H1 (cell line): ENCODE results near the gene TSEN34. TPM values are rescaled to one million over a fixed set of nuclear protein-coding genes. Genes with fewer than 3 reads are reported as not detected.

Source experiments
- BRCA1 ChIP-seq: IDR thresholded peaks from 2 replicates; pipeline ENCODE4 v1.6.1; 2012; ENCODE audit warnings: low read depth, low read length, improper control_type of control experiment
- CHD7 ChIP-seq: fragments of 300-600 bp; sonication (generic); IDR thresholded peaks from 2 replicates; pipeline ENCODE4 v1.7.1; 2012; ENCODE audit warnings: low read length, moderate library complexity, mild to moderate bottlenecking, inconsistent platforms; ENCODE audit not compliant: insufficient replicate concordance
- CREB1 ChIP-seq: IDR thresholded peaks from 2 replicates; pipeline ENCODE4 v1.6.1; 2012; ENCODE audit warnings: inconsistent platforms
- CTCF ChIP-seq, 3 experiments: IDR thresholded peaks; 1 replicate in 2 of 3; 2 replicates in 1 of 3; pipeline versions ENCODE4 v1.5.1 to v1.6.1; 2011; ENCODE audit warnings: low read length in 3 of 3, mild to moderate bottlenecking in 3 of 3, inconsistent platforms in 2 of 3, low read depth in 1 of 3, moderate library complexity in 1 of 3; ENCODE audit not compliant: insufficient read depth in 1 of 3; ENCODE audit errors: control extremely low read depth in 1 of 3
- HDAC2 ChIP-seq, 2 experiments: fragments of 300-600 bp in 1 of 2; sonication (generic) in 1 of 2; IDR thresholded peaks; 2 replicates each; pipeline ENCODE4 v1.6.1; 2011 to 2012; ENCODE audit warnings: low read depth in 2 of 2, low read length in 2 of 2, mild to moderate bottlenecking in 2 of 2, moderate library complexity in 2 of 2, borderline replicate concordance in 1 of 2, inconsistent platforms in 1 of 2
- KDM4A ChIP-seq: IDR thresholded peaks from one replicate; pipeline ENCODE4 v1.7.1; 2012; ENCODE audit warnings: low read depth, mild to moderate bottlenecking, moderate library complexity, low read length, inconsistent platforms; ENCODE audit not compliant: severe bottlenecking
- MAX ChIP-seq: IDR thresholded peaks from 2 replicates; pipeline ENCODE4 v1.6.1; 2012; ENCODE audit warnings: inconsistent platforms
- POLR2A ChIP-seq, 2 experiments: IDR thresholded peaks; 1 replicate in 1 of 2; 2 replicates in 1 of 2; pipeline ENCODE4 v1.6.1; 2011; ENCODE audit warnings: low read depth in 2 of 2, low read length in 2 of 2, mild to moderate bottlenecking in 2 of 2; ENCODE audit errors: control extremely low read depth in 1 of 2
- polyA plus RNA-seq, 7 experiments: library from polyadenylated mRNA; depleted of rRNA in 3 of 7; stranded (reverse) in 5 of 7; unstranded in 2 of 7; fragments of >200 nt in 5 of 7; fragments of 200-250 nt in 2 of 7; gene quantifications; 1 replicate in 5 of 7; 2 replicates in 1 of 7; 4 replicates in 1 of 7; pipeline versions ENCODE4 v1.2.1 to v1.2.3, GENCODE V29; 2011 to 2013; ENCODE audit warnings: missing spikeins in 2 of 7, mixed read lengths in 2 of 7
- total RNA-seq: library from RNA; stranded (reverse); fragmentation: NEBNext Ultra II Directional; extraction: Animal tissue kit (Norgen Biotek cat#: 25700); gene quantifications from 2 replicates; pipeline ENCODE4 v1.2.1, GENCODE V29; 2021

Gene TSEN34
- total and polyA plus RNA-seq, 2 of the 8 experiments (the other 6 are each of a cell fraction or from before 2014, with no cell fraction given) = 22.5 to 52.3 TPM

- TF ChIP-seq CHD7 (no peak), CTCF (IDR thresholded peaks at IDR 0.05; ENCODE audit: control extremely low read depth in 1 of 3, insufficient read depth in 1 of 3, low read depth in 1 of 3, low read length in 3 of 3) (no peak), KDM4A (peak; percentile 46), POLR2A (IDR thresholded peaks at IDR 0.05; ENCODE audit: control extremely low read depth in 1 of 2, low read depth in 2 of 2, low read length in 2 of 2) (no peak), HDAC2 (IDR thresholded peaks at IDR 0.05; ENCODE audit: borderline replicate concordance in 1 of 2, low read depth in 2 of 2, low read length in 2 of 2) (no peak), MAX (peak; percentile 58), BRCA1 (no peak), CREB1 (no peak)
These were observed 28.8 kb upstream of the TSEN34 start (continued) for GRCh38 chr19:54162241-54162805.
